ENCODE measurements around the gene KLHL29.
A peak's percentile ranks its signal among the peaks of the same experiment; 100 is the strongest.

The KLHL29 gene

DNA sequence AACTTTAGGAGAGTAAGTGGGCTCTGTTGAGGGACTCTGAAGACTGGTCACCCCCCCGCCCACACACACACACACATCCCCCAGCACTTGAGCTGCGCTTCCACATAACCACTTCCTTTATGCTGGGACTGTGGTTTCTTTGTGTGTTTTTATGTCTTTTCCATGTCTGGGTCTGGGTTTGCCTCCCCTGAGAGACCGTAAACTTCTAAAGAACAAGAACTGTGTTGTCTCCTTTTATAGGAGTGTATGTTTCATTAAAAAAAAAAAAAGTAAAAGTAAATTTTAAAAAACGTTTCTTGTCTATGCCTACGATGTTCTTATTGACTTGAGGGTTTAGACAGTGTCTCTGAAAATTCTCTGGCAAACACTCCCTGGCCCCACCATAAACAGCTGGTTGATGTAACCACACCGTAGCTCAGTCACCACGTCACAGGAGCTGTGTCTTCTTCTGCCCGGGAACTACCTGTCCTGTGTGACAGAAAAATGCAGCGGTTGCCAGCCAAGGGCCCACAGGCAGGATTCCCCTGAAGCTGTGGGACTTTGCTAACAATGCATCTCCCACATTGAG is 68.0 kb downstream of the KLHL29 start:
- peak; percentile 61 for DNase-seq

- DNase-seq = no peak
Measured at GRCh38 chr2:23453432-23453831, 68.5 kb downstream of the KLHL29 start.

GRCh38 chr2:23453836-23454460 is 69.0 kb downstream of the KLHL29 start:
- no peak for DNase-seq

DNA sequence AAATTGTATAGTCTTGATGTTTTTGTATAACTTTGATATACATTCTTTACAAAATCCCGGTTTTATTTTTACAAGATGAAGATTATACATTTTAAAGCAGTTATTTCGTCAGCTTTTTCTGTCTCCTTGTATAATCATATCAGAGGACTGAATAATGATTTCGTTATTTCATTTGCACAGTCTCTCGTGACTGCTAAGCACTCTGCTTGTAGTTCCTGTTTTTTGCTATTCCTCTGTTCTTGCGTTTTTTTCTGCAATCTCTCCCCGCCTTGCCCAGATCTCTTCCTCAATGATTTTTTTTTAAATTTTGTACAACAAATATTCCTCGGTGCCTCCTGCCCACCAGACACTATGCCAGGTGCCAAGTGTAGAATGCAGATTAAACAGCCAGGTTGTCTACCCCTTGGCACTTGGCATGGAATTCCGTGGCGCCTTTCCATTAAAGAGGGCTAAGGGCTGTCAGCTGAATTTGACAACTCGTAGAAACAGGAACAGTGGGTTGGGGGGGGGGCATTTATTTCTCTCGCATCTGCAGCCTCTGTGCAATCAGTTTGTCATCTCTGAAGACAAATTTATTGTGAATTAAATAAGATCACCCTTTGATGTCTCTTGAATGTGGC is 69.6 kb downstream of the KLHL29 start:
- peak; percentile 74 for DNase-seq

- DNase-seq = no peak
Measured at GRCh38 chr2:23456396-23456795, 71.4 kb downstream of the KLHL29 start.

DNA sequence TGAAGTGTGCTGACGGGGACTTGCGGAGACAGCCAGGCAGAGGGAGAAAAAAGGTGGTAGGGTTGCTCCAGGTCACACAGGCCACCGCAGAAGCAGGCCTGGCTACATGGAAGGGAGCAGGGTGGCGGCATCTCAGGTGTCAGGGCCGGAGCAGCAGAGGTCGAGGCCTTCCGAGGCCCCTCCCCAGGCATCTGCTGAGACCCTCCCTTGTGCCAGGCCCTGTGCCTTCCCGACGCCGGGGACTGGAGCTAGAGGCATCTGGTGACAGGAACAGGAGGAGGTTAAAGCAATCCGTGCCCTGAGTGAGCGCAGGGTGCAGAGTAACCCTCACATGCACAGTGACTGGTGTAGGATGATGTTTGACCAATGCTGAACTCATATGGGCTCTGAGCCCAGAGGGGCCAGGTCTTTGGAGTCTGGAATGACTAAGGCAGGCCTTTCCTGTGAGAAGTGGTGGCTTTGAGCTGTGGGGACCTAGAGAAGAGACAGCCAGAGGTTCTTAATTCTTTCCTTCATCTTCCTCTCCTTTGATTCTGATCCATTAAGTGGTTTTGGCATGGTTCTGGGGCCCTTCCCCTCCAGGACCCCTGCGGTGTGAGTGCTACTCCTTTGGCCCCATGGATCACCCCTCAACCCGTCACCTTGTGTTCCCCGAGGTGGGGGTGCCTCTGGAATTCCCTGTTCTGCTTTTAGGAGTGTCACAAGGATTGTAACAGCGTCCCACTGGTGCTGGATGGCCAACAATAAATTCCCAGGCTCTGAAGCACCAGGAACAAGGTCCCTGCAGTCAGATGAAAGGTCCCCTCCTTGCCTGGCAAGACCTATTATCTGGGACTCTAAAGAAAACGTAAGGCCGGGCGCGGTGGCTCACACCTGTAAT is 72.1 kb downstream of the KLHL29 start:
- no peak for DNase-seq

DNA sequence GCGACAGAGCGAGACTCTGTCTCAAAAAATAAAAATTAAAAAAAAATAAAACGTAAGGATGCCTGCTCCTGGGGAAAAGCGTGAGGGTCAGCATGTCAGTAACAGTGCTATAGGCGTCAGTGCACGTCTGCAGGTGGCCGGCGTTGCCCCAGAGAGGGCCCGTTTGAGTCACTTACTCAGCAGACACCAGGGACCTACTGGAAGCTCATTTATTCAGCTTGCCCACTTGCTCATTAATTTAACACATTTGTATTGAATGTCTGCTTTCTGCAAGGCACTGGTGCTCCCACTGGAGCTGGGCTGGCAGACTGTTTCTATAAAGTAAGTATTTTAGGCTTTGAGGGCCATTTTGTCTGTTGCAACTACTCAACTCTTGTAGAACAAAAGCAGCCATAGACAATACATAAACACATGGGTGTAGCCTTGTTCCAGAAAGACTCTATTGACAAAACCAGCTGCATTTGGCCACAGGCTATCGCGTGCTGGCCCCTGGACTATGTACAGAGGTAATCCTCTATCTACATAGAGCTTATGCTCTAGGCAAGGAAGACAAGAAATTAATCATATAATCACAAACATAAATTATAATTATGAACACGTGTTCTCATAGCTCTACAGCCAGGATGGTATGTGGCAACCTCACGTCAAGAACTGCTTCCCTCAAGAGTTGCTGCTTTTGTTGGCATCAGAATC is 73.2 kb downstream of the KLHL29 start:
- DNase-seq = no peak

DNA sequence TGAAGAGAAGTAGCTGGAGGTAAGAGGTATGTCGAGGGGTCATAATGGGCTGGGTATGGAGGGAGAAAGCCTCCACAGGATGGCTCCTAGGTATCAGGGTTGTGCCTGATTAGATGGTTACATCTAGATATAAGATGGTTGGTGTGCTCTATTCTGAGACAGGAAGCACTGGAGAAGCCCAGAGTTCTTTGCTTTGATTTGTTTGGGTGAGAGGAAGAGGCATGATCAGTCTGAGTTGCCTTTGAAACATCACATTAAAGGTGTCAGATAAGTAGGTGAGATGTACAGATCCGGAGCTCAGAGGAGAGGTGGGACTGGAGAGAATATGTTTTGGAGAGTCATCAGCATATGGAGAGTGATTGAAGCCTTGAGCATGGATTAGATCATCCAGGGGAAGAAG is 74.1 kb downstream of the KLHL29 start:
- DNase-seq = no peak

GRCh38 chr2:23460228-23460627 is 75.2 kb downstream of the KLHL29 start:
- peak; percentile 25 for DNase-seq

- no peak for DNase-seq
Measured at GRCh38 chr2:23460993-23461392, 76.0 kb downstream of the KLHL29 start.

DNA sequence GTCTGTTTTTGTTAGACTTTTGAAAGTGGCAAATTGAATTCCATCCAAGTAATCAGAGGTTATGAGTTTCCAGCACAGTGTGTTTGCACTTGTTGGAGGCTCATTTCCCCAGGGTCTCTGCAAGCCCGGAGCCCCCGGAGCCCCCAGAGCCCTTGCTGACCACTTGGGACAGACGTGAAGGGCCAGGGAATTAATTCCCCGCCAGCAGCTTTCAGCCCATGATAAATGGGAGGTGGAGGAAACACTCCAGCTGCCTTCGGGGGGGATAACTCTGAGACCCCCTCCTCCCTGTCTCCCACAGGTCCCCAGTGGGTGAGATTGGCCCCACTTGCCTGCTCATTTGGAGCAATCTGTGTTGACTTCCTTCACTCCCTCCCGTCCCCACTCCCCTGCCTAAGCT is 79.2 kb downstream of the KLHL29 start:
- no peak for DNase-seq

- no peak for DNase-seq
Measured at GRCh38 chr2:23464905-23465537, 80.0 kb downstream of the KLHL29 start.

- DNase-seq = no peak
Measured at GRCh38 chr2:23465936-23466335, 81.0 kb downstream of the KLHL29 start.

DNA sequence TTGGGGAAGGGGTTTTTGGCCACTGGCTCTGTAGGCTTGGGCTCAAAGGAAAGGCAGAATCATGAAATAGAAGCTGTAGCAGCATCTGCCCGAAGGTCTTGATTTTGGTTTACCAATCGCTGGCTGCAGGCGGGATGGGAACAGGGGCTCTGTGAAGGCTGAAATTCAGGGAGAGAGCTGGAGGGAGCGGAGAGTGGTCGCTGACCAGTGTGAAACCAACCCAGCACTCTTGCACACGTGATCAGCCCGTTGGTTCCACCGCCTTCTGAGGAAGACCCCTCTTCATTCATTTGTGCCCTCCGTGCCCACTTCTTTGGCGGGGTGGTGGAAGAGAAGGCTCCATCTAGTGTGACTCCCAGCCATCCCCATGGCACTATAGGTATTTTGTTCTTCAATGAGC is 82.6 kb downstream of the KLHL29 start:
- no peak for DNase-seq

DNA sequence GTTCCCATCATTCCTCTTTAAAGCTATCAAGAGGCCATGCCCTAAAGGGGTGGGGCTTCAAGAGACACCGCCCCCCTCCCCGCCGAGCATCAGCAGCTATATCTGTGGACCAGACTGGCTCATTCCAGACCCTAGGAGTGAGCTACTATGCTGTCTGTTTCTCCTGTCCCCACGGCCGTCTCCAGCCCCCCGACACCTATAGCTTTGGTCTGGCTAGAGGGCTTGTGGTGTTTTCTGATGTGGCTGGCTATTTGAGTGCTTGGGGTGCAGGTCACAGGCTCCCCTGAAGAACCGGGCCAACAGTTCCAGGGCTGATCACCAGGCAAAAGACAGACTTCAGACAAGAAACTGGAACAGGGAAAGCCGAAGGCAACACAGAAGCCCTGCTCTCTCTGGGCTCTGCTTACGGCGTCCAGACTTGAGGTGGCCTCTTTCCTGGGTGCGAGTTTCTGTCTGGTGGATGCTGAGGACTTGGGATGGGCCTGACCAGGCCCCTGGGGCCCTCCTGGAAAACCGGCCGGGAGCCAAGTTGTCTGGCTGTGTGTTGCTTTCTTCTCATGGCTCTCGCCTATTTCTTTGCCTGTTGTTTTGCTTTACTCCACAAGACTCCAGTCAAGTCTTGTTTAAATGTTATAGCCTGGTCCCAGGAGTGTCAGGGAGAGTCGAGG is 83.6 kb downstream of the KLHL29 start:
- DNase-seq = no peak

DNA sequence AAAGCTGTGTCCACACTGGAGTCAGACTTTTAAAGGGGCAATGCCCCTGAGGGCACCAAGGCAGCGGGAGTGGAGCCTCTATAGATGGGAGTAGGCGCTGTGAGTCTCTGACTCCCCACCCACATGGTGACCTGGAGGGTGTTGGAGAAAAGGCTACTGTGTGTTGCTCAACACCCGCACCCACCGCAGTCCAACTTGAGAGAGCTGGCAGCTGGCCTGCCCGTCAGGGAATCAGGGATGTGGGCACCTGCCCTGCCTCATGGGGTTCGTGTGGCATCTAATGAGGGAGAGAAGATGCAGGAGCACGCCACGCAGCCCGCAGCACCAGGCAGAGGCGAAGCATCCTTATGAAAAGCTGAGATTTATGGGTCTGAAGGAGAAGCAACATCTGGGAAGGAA is 84.2 kb downstream of the KLHL29 start:
- DNase-seq = no peak

GRCh38 chr2:23475036-23475435 is 90.1 kb downstream of the KLHL29 start:
- no peak for DNase-seq

- no peak for DNase-seq
Measured at GRCh38 chr2:23475473-23475872, 90.5 kb downstream of the KLHL29 start.

GRCh38 chr2:23476786-23477185 is 91.8 kb downstream of the KLHL29 start:
- DNase-seq = no peak

DNA sequence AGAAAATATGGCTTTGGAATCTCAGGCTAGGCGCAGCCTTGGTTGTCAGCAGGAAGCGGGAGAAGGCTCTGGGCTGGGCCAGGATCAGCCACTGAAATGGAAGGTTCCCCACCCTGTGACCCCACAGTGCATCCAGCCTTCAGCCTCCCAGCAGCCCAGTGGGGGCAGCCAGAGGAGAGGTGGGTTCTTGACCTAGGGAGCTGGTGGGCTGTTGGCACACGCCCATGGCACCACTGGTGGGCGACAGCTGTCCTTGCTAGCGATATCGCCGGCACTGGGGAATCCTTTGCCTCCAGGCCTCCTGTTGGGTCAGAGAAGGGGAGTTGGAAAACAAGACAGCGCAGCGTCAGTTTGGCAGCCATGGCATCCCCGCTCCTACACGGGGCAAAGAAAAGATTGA is 92.4 kb downstream of the KLHL29 start:
- no peak for DNase-seq

GRCh38 chr2:23478087-23478932 is 93.3 kb downstream of the KLHL29 start:
- DNase-seq = no peak

Data from inflammatory macrophage treated with lipopolysaccharide for 4 hours (primary cell).